GM12891 (cell line): Measurements from ENCODE around the gene NDUFAF8.

Source experiments
- POLR2AphosphoS5 ChIP-seq: IDR thresholded peaks from 2 replicates; pipeline ENCODE4 v1.6.1; 2011; ENCODE audit warnings: low read depth, low read length, control low read depth
- TAF1 ChIP-seq: IDR thresholded peaks from 2 replicates; pipeline ENCODE4 v1.6.1; 2011; ENCODE audit warnings: low read depth, low read length, control low read depth

DNA sequence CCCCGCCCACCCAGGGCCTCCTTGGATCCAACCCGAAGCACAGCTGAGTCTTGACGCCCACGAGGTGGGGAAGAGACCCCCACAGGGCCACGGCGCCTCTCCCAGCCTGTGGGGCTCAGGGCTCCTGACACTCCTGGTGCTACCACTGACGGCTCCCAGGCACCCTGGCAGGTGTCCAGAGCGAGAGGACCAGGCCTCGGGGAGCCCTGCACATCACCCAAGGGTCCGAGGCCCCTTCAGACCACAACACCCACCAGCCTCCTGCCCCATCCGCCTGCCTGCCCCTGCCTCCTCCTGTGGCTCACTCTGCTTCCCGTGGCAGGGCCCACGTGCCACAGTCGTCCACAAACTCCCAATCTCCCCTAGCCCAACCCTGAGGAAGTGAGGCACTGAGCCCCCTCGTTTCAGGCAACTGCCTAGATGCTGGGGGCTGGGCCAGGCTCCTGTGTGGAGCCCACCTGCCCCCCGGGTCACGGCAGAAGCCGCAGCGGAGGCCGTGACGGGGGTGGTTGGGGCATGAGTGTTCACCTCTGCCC is 44.8 kb upstream of the NDUFAF8 start:
- TF ChIP-seq POLR2AphosphoS5 (no peak), TAF1 (no peak)
